ENCODE data around the gene SEMA3D.

DNA sequence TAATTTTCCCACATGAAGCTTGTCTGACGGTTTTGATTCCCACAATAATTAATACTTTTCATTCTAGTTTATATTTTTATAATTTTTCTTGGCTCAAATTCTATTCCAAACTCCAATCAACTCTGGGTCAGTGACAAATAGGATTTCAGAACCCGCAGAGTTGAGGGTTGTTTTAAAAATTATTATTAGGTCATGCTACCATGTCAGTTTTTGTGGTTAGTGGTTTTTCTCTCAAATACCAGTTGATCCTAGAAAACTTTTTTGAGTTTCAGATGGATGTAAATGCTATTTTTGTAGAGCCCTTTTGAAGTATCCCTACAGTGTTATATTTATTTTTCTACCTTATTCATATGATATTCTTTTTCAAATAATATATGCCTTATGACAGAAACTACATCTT lies 237.4 kb downstream of the SEMA3D start:
- TF ChIP-seq YY1 (IDR thresholded peaks at IDR 0.05) (no peak), RAD21 (IDR thresholded peaks at IDR 0.05) (no peak), TAF1 (conservative IDR thresholded peaks at IDR 0.05) (no peak), EGR1 (IDR thresholded peaks at IDR 0.05; ENCODE audit: low read depth in 2 of 2) (no peak), RXRA (IDR thresholded peaks at IDR 0.05) (no peak), SP1 (IDR thresholded peaks at IDR 0.05) (no peak), GABPA (IDR thresholded peaks at IDR 0.05 in 1 of 2, conservative IDR thresholded peaks at IDR 0.05 in 1 of 2) (no peak)
- TF ChIP-seq, protein P1, sequence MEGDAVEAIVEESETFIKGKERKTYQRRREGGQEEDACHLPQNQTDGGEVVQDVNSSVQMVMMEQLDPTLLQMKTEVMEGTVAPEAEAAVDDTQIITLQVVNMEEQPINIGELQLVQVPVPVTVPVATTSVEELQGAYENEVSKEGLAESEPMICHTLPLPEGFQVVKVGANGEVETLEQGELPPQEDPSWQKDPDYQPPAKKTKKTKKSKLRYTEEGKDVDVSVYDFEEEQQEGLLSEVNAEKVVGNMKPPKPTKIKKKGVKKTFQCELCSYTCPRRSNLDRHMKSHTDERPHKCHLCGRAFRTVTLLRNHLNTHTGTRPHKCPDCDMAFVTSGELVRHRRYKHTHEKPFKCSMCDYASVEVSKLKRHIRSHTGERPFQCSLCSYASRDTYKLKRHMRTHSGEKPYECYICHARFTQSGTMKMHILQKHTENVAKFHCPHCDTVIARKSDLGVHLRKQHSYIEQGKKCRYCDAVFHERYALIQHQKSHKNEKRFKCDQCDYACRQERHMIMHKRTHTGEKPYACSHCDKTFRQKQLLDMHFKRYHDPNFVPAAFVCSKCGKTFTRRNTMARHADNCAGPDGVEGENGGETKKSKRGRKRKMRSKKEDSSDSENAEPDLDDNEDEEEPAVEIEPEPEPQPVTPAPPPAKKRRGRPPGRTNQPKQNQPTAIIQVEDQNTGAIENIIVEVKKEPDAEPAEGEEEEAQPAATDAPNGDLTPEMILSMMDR (IDR thresholded peaks at IDR 0.05; ENCODE audit: low read depth, low read length, missing input control): no peak
- TF ChIP-seq, protein P2, sequence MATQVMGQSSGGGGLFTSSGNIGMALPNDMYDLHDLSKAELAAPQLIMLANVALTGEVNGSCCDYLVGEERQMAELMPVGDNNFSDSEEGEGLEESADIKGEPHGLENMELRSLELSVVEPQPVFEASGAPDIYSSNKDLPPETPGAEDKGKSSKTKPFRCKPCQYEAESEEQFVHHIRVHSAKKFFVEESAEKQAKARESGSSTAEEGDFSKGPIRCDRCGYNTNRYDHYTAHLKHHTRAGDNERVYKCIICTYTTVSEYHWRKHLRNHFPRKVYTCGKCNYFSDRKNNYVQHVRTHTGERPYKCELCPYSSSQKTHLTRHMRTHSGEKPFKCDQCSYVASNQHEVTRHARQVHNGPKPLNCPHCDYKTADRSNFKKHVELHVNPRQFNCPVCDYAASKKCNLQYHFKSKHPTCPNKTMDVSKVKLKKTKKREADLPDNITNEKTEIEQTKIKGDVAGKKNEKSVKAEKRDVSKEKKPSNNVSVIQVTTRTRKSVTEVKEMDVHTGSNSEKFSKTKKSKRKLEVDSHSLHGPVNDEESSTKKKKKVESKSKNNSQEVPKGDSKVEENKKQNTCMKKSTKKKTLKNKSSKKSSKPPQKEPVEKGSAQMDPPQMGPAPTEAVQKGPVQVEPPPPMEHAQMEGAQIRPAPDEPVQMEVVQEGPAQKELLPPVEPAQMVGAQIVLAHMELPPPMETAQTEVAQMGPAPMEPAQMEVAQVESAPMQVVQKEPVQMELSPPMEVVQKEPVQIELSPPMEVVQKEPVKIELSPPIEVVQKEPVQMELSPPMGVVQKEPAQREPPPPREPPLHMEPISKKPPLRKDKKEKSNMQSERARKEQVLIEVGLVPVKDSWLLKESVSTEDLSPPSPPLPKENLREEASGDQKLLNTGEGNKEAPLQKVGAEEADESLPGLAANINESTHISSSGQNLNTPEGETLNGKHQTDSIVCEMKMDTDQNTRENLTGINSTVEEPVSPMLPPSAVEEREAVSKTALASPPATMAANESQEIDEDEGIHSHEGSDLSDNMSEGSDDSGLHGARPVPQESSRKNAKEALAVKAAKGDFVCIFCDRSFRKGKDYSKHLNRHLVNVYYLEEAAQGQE (IDR thresholded peaks at IDR 0.05): no peak
- TF ChIP-seq, protein P3, sequence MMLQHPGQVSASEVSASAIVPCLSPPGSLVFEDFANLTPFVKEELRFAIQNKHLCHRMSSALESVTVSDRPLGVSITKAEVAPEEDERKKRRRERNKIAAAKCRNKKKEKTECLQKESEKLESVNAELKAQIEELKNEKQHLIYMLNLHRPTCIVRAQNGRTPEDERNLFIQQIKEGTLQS (IDR thresholded peaks at IDR 0.05): no peak
- TF ChIP-seq, protein P4, sequence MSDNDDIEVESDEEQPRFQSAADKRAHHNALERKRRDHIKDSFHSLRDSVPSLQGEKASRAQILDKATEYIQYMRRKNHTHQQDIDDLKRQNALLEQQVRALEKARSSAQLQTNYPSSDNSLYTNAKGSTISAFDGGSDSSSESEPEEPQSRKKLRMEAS (IDR thresholded peaks at IDR 0.05): no peak

Data from liver (tissue), 3 donors.